Measurements from ENCODE around the gene PNPLA7. TPM values are rescaled to one million over a fixed set of nuclear protein-coding genes. Genes with fewer than 3 reads are reported as not detected.
A peak's percentile ranks its signal among the peaks of the same experiment; 100 is the strongest.
"Not testable (repeated sequence)": the region's sequence is repeated elsewhere in the genome, so short reads cannot be mapped to it uniquely, and the experiment has no call there.

Gene PNPLA7
- total RNA-seq, 1 experiment from 2014 or later = 0.90 TPM

GRCh38 chr9:137554349-137554748 lies 4.1 kb upstream of the PNPLA7 start:
- no peak for DNase-seq (ENCODE audit: low spot score)
- Histone ChIP-seq H3K27ac (ENCODE audit: low read depth, low read length, poor library complexity, severe bottlenecking) (no peak overlapping the region), H3K27me3 (replicated peaks; ENCODE audit: insufficient read depth, low read depth, low read length, poor library complexity) (no peaks in the 10 kb centered on the region), H3K4me1 (ENCODE audit: insufficient read depth, low read length, poor library complexity, severe bottlenecking) (peaks cover 7% of the 10 kb centered on the region), H3K36me3 (ENCODE audit: insufficient read depth, low read length, poor library complexity, severe bottlenecking) (peaks cover 35% of the 10 kb centered on the region), H3K9me3 (ENCODE audit: low read depth, low read length, poor library complexity, severe bottlenecking) (no peaks in the 10 kb centered on the region), H3K4me3 (ENCODE audit: low read depth, low read length, poor library complexity, severe bottlenecking) (no peak overlapping the region)
- TF ChIP-seq, protein P1, sequence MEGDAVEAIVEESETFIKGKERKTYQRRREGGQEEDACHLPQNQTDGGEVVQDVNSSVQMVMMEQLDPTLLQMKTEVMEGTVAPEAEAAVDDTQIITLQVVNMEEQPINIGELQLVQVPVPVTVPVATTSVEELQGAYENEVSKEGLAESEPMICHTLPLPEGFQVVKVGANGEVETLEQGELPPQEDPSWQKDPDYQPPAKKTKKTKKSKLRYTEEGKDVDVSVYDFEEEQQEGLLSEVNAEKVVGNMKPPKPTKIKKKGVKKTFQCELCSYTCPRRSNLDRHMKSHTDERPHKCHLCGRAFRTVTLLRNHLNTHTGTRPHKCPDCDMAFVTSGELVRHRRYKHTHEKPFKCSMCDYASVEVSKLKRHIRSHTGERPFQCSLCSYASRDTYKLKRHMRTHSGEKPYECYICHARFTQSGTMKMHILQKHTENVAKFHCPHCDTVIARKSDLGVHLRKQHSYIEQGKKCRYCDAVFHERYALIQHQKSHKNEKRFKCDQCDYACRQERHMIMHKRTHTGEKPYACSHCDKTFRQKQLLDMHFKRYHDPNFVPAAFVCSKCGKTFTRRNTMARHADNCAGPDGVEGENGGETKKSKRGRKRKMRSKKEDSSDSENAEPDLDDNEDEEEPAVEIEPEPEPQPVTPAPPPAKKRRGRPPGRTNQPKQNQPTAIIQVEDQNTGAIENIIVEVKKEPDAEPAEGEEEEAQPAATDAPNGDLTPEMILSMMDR (conservative IDR thresholded peaks at IDR 0.05; ENCODE audit: low read depth, low read length) = no peak
- no peak for TF ChIP-seq EZH2 (IDR thresholded peaks at IDR 0.05; ENCODE audit: borderline replicate concordance, low read depth, low read length, poor library complexity, severe bottlenecking)
- BruUV-seq (replicated peaks) = no TSS peak
- intact Hi-C loops (cut with micrococcal nuclease; ENCODE audit: unreplicated experiment) = no loop called here
- POLR2A ChIA-PET (ENCODE audit: low non-redundant PET) = no interaction called here
- CTCF ChIA-PET = no interaction called here

DNA sequence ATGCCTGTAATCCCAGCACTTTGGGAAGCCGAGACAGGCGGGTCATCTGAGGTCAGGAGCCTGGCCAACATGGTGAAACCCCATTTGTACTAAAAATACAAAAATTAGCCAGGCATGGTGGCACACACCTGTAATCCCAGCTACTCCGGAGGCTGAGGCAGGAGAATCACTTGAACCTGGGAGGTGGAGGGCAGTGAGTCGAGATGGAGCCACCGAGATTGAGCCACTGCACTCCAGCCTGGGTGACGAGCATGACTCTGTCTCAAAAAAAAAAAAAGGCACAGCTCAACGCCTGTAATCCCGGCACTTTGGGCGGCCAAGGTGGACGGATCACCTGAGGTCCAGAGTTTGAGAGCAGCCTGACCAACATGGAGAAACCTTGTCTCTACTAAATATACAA lies 3.5 kb upstream of the PNPLA7 start:
- DNase-seq (ENCODE audit: low spot score); H3K27ac ChIP-seq (ENCODE audit: low read depth, low read length, poor library complexity, severe bottlenecking); intact Hi-C loops (cut with micrococcal nuclease; ENCODE audit: unreplicated experiment); H3K4me1 ChIP-seq (ENCODE audit: insufficient read depth, low read length, poor library complexity, severe bottlenecking); BruUV-seq (replicated peaks); POLR2A ChIA-PET (ENCODE audit: low non-redundant PET); H3K4me3 ChIP-seq (ENCODE audit: low read depth, low read length, poor library complexity, severe bottlenecking); H3K27me3 ChIP-seq (replicated peaks; ENCODE audit: insufficient read depth, low read depth, low read length, poor library complexity); CTCF ChIA-PET; H3K9me3 ChIP-seq (ENCODE audit: low read depth, low read length, poor library complexity, severe bottlenecking): not testable (repeated sequence)
- peaks cover 35% of the 10 kb centered on the region for H3K36me3 ChIP-seq (ENCODE audit: insufficient read depth, low read length, poor library complexity, severe bottlenecking)

DNA sequence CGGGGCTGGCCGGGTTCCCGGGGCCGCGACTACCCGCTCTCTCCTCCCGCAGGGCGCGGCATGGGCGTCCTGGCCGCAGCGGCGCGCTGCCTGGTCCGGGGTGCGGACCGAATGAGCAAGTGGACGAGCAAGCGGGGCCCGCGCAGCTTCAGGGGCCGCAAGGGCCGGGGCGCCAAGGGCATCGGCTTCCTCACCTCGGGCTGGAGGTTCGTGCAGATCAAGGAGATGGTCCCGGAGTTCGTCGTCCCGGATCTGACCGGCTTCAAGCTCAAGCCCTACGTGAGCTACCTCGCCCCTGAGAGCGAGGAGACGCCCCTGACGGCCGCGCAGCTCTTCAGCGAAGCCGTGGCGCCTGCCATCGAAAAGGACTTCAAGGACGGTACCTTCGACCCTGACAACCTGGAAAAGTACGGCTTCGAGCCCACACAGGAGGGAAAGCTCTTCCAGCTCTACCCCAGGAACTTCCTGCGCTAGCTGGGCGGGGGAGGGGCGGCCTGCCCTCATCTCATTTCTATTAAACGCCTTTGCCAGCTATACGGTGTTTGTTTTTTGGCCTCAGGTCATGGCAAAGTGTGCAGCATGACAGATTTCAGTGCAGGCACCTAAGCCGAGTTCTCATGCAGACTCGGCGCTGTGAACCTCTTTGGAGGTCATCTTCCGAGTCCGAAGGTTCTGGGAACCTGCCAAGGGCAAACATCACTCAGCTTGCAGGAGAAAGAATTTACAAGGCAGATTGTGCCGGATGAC lies 2.0 kb upstream of the PNPLA7 start:
- POLR2A ChIA-PET (ENCODE audit: low non-redundant PET) = interaction anchor here (0.6 kb wide), 1 partner anchor 93 kb away, joined by 3 read pairs; the partner anchor contains the start of gene NSMF
- intact Hi-C loops (cut with micrococcal nuclease; ENCODE audit: unreplicated experiment) = no loop called here
- Histone ChIP-seq H3K27me3 (replicated peaks; ENCODE audit: insufficient read depth, low read depth, low read length, poor library complexity) (no peaks in the 10 kb centered on the region), H3K36me3 (ENCODE audit: insufficient read depth, low read length, poor library complexity, severe bottlenecking) (peaks cover 26% of the 10 kb centered on the region), H3K4me1 (ENCODE audit: insufficient read depth, low read length, poor library complexity, severe bottlenecking) (peaks cover 7% of the 10 kb centered on the region), H3K4me3 (ENCODE audit: low read depth, low read length, poor library complexity, severe bottlenecking) (peak overlapping the region; percentile 76), H3K9me3 (ENCODE audit: low read depth, low read length, poor library complexity, severe bottlenecking) (no peaks in the 10 kb centered on the region), H3K27ac (ENCODE audit: low read depth, low read length, poor library complexity, severe bottlenecking) (peak overlapping the region; percentile 76)
- DNase-seq (ENCODE audit: low spot score) = peak; percentile 30
- CTCF ChIA-PET = no interaction called here
- TF ChIP-seq, protein P1 (conservative IDR thresholded peaks at IDR 0.05; ENCODE audit: low read depth, low read length) = no peak
- no peak for TF ChIP-seq EZH2 (IDR thresholded peaks at IDR 0.05; ENCODE audit: borderline replicate concordance, low read depth, low read length, poor library complexity, severe bottlenecking)
- BruUV-seq (replicated peaks) = TSS peak; percentile 100
